ENCODE measurements around the gene GALM.

DNA sequence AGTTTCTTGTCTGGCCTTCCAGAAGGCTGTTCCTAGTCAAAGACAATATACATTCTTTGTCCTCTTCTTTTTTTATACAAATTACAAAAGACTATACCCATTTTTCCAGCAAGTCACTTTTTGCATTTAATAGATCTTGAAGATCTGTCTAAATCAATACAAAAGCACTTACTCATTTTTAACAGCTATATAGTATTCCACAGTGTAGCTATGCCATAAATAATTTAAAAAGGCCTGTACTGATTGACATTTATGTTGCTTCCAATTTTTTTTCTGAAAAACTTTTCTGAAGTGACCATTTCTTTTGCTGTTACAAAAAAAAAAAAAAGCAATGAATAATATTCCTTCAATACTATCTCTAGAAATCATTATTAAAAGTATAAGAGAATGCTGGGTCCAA, 32.9 kb upstream of the GALM start:
- TF ChIP-seq, protein P1, sequence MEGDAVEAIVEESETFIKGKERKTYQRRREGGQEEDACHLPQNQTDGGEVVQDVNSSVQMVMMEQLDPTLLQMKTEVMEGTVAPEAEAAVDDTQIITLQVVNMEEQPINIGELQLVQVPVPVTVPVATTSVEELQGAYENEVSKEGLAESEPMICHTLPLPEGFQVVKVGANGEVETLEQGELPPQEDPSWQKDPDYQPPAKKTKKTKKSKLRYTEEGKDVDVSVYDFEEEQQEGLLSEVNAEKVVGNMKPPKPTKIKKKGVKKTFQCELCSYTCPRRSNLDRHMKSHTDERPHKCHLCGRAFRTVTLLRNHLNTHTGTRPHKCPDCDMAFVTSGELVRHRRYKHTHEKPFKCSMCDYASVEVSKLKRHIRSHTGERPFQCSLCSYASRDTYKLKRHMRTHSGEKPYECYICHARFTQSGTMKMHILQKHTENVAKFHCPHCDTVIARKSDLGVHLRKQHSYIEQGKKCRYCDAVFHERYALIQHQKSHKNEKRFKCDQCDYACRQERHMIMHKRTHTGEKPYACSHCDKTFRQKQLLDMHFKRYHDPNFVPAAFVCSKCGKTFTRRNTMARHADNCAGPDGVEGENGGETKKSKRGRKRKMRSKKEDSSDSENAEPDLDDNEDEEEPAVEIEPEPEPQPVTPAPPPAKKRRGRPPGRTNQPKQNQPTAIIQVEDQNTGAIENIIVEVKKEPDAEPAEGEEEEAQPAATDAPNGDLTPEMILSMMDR (conservative IDR thresholded peaks at IDR 0.05 in 1 of 2, IDR thresholded peaks at IDR 0.05 in 1 of 2; ENCODE audit: low read depth in 1 of 2, low read length in 2 of 2), result no peak
- no peak for TF ChIP-seq EZH2 (IDR thresholded peaks at IDR 0.05; ENCODE audit: low read length, missing control alignments)
